NK-92 (cell line): Measurements from ENCODE around the gene RAPGEF3.

Source experiments
- DNase-seq: peaks from one replicate; lab custom pipeline; 2025; ENCODE audit not compliant: unreplicated experiment; lab: John Stamatoyannopoulos, UW

RAPGEF3 gene

DNA sequence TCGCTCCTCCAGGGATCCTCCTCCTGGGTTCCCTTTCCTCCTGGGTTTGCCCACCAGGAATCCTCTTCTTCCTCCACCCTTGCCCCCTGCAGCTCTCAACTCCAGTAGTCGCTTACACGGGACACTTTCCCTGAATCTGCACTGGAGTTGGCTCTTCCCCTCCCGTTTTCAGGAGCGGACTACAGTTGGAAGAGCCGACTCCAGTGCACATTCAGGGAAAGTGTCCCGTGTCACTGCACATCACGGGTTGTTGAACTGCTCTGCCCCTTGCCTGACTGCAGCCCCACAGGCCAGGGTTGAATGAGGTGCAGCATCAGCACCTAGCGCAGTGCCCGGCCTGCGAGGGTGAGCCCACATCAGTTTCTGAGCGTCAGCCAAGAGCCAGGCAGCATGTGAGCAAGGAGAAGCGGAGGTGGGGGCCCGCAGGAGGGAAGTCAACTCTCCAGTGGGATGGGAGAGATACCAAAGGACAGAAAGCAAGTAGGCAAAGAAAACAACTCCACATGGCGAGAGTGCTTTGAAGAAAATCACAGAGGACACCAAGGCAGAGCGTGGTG, 13.1 kb downstream of the RAPGEF3 start:
- DNase-seq: no peak

DNA sequence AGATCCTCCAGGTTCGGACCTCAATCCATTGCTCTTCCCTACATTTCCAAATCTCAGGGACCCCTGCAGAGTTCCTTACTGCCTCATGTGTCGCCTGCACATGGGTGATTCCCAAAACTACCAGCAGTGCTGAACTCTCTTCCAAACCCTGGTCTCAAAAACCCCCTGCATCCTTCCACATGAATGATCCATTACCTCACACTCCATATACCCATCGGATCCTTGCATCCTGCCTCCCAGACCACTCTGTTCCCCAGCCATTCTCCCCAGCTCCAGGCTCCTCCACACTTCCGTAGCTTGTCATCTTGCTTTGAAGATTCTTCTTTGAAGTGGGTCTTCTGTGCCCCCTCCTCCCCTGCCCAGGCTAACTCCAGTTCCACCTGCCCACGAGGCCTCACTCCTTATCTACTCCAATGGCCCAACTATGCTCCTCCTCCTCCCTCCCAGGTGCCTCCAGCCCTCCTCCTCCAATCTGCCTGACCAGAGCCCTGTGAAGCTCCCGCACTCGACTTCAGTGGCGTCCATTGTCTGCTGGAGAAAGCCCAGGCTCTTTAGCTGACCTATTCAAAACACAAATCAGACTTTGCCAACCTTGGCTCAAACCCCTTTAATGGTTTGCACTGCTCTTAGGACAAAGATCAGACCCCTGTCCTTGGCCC, 13.8 kb downstream of the RAPGEF3 start:
- DNase-seq: no peak

DNA sequence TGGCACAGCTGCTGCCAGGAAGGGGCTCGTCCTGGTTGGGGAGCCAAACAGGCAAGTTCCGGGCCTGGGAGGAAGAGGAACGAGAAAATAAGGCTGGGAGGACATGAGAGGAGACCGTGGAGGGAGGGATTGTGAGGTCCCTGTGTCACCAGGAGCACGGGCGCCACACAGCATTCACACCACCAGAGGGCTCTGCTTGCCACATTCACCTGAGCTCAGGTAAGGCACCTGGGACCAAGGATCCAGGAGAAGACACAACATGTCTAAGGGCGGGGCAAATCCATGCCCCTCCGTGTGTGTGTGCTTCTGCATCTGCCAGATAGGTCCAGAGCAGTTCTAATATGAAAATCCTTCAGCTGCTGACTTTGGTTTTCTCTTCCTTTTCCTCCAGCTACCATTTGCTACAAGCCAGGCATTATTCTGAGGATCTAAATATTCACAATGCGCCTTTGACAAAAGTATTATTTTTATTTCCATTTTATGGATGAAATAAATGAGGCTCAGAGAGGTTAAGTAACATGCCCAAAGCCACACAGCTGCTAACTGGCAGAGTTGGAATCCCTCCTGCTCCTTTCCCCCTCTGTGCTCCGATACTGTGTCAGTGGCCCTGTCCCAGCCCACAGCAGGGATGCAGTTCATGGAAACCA, 14.6 kb downstream of the RAPGEF3 start:
- DNase-seq: no peak

DNA sequence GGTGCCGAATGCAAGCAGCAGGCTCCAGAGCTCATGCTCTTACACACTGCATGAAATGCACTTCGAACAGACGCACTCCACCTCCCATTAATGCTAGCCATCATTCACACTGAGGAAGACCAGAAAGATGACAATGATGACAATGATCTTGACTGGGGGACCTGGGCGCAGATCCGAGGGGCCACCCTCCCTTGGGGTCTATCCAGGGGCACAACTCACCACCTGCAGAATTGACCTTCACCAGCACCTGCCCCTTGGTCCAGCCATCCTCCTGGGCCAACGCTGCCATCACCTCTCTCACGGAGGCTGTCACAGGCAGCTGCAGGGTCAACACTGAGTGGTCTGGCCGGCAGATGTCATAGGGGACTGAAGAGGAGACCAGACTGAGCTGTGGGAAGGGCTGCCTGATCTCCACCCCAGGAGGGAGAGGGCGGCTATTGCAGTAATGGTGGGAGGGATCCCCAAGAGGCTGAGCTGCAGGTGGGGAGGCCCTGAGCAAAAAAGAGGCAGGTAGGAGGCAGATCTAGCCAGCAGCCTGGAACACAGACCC, 15.3 kb downstream of the RAPGEF3 start:
- DNase-seq: no peak

DNA sequence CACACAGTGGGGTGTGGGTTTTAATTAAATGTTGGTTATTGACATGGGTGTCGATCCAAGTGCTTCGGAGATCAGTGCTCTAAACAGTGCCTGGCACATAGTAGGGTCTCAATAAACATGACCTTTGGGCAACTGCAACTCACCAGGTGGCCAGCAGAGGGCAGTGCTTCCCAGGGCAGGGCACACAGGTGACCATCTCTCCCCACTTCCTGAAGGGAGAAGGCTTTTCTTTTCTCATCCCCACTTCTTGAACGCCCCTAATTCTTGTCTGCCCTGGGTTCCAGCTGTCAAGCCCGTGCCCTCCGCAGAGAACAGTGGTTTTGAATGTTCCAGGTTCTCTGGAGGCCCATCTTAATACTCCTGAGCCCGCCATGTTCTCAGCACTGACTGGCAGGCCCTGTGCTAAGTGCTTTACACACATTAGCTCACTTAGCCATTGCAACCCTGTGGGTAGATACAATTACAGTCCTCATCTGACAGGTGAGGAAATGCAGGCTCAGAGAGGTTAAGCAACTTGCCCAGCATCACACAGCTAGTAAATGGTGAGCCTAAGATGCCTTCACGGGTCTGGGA, 16.3 kb downstream of the RAPGEF3 start:
- no peak for DNase-seq

DNA sequence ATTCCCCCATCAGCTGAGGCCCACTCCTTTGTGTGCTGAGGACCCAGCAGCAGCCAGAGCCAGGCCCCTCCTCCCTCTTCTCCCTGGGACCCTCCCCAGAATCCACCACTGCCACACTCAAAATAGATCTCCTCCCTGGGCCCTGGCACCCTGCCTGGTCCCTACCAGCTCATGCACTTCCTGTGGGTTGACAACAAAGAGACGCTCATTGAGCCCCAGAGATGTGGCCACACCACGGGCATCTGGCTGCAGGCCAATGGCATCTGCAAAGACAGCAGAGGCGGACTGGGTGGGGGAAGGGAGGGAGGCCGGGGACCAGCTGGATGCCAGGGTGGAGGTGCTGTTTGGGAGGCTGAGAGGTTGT, 17.4 kb downstream of the RAPGEF3 start:
- DNase-seq: no peak

DNA sequence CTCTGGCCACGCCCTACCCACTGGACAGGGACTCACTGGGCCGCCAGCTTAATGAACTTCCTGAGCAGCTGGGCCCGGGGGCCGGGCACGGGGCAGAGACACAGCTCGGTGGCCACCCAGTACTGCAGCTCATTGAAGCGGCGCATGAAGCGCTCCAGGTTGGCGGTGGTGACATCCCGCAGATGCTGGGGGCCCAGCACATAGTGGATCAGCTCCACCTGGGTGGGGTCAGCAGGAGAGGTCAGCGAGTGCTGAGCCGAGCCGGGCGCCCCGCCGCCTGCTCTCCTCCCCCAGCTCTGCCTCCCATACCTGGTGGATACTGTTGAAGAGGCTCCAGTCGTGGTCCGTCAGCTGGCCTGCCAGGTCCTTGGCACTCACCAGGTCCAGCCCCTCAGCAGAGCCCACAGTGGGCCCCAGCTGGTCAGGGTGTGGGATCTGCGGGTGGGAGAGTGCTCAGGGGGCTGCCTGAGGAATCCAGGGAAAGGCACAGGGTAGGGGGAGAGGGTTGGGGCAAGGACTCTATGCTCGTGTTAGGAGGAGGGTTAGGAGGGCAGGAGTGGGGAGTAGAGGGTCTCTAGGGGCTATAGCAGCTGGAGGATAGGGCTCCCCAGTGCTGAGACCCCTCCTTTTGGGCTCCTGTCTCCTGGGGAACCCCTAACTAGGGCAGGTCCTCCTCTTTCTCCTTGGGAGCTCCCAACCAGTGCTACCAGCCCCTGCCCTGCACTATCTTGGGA, 17.9 kb downstream of the RAPGEF3 start:
- DNase-seq: no peak

DNA sequence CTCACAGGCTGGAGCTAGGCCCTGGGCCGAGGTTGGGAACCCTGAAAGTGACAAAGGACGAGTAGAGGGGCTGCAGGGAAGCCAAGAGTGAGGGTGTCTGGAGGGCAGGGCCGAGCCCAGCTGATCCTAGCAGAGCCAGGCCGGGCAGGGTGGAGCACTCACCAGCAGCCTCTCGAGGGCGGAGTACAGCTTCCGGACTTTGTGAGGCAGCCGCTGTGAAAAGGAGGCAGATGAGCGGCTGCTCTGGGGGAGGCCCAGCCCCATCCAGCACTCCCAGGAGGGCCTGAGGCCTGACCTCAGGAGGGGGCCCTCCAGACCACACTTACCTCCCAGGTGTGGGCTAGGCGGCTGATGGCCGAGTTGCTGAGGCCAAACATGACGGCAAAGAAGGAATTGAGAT, 18.7 kb downstream of the RAPGEF3 start:
- DNase-seq: no peak

DNA sequence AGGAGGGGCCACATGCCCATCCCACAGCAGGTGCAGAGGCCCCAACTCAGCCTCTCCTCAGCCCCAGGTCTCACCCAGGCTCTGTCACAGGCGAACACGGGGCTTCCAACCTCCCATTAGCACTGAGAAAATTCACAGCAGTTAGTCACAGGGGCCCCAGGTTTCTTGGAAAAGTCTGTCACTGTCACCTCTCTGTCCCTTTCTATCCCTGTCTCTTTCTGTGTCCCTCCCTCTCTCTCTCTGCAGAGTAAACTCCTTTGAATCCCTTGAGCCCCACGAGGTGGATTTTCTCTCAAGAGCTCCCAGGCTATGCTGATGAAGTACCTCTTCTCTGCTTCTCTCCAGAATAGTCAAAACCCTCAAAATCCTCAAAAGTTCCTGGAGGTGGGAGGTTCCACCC, 19.4 kb downstream of the RAPGEF3 start:
- no peak for DNase-seq

DNA sequence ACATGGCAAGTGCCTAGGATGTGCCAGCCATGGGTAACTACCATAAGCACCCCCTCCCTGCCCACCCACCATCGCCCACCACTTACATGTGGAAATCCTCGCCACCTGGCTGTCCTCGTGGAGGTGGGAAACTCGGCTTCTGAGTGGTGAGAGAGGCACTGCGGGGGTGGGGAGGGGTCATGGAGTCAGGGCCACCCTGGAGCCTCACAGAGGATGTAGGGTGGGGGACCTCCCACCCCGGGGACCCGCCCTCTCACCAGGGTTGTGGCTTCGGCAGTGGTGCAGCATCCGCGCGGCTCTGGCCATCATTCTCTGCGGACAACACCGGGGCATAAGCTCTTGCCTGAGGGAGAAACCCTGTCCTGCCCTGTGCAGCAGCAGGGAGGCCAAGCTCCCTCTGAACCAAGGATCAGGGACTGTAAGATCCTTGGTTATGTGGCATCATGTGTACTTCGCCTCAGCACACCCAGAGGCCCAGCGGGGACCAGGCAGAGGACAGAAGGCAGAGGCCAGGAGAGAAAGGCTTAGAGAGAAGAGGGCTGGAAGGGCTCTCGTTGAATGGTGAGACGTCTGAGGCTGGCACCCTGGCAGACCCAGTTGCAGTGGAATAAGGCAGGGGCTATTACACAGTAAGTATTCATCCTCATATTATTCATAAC, 20.6 kb downstream of the RAPGEF3 start:
- no peak for DNase-seq

DNA sequence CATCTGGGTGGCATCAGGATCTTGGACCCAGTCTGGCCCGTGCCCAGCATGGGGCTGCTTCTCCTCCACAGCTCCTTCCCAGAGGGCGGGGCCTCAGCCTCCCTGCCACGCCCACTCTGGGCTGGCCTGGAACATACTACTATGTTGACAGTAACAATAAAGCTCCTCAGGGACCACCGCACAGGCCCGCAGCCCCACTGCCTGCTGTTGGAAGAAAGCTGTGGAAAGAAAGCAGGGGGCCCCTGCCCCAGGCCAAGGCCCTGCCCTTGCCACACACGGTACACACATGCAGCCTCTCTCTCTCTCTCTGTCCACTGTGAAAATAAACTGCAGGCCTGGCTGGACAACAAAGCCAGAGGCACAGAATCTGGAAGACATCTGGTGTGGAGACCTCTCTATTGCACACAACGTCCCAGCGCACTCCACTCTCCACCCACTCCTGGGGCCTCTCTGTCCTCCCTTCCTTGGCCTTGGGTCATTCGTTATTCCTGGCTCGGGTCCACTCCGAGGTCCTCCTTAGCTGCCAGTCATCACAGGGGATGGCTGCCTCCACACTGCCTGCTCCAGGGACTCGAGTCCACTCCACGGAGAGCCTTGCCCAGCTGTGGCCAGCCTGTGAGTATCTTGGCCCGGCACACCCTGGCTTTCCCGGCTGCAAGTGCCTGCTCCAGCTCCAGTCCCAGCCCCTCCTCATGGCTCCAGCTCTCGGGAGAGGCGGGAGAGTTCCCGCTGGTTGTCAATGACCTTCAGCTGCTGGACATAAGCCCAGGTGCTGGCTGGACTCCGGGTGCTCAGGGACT, 21.6 kb downstream of the RAPGEF3 start:
- no peak for DNase-seq

DNA sequence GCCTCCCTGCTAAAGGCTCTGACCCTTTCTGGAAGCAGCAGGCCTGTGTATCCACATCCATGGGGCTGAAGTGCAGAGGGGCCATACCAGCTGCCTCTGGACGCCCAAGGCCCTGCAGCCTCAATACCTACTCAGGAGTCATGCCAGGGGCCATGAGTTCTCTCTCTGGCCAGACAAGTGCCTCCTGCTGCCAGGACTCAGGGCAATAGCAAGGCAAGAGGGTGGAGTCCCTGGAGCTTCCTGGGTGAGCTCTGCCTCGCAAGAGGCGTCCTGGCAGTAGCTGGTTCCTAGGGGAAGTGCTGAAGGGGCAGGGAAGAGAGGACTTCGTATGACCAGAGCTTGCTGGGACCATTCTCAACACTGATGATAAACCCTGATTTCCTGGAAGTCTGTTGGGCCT, 22.5 kb downstream of the RAPGEF3 start:
- no peak for DNase-seq

DNA sequence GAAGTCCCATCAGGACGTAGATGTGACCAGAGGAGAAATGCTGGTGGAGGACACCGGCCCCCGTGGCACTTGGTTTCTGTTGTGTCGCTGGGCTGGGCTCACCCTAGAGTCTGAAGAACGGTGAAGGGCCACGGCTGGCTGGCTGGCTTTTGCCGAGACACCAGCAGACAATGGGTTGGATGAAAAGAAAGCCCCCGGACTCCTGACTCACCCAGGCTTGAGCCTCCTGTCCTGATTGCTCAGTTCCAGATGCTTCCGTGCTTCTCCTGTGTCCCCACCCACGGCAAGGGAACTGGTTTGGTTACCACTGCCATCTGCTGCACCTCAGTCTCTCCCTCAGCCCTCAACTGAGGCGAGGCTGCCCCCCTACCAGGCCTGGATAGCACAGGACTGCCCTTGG, 23.0 kb downstream of the RAPGEF3 start:
- DNase-seq: no peak

DNA sequence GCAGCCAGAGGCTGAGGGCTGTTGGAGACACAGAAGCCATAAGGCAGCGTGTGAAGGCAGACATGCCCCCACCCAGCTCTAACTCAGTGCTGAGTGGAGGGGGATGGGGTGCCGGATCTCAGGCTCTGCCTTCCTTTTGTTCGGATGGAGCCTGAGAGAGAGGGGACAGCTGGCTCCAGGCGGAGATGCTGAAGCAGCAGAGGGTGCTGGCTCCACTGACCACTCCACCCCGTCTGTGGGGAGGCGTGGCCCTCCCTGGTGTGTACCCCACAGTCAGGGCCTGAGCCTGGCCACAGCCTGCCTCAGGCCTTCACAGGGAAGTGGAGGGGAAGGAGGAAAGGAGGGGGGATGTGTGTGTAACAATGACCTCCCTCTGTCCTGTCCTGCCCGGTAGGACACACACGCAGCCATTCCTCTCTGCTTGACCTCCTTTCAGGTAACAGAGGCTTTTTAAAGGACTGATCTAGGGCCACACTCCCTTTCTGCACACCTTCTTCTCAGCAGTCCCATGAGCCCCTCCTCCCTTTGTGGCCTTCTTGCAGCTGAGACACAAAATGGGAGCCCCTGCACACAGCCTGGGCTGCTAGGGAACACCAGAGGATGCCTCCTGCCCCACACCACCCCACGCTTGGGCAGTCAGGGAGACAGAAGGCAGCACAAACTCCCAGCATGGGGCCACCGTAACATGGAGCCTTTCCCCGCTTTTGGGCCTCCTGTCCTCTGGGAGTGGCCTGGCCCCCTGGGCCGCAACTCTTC, 23.8 kb downstream of the RAPGEF3 start:
- no peak for DNase-seq

DNA sequence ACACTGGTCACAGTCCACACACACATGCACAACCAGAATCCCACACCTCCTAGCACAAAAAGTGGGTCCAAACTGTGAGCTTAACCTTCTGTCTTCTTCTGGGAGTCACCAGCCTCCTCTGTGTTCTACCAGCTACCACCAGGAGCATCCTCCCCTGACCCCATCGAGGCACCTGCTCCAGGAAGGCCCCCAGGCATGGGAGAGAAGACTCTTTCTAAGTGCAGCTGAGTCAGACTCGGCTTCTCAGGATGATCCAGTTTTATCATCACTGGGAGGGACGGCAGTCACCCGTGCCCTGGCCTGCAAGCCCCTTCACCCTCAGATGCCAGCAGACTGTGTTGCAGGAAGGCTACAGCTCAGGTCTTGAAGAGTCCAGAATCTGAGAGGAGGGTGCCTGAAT, 25.5 kb downstream of the RAPGEF3 start:
- no peak for DNase-seq

DNA sequence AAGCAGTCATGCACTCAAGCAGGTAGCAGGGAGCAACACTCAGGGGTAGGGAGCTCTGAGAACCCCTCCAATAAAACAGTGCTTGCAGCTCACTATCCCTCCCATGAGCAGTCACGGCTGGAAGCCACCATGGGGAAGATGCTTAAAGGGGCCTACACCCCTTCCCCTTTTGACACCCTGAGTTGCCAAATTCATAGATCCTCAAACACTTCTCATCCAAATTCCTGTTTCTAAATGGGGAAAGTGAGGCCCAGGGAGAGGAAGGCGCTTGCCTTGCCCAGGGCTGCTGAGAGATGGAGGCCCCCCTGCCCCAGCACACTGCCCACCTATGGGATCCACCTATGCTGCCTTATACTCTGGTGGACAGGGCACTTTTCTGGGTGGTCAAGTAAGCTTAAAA, 26.2 kb downstream of the RAPGEF3 start:
- DNase-seq: no peak

DNA sequence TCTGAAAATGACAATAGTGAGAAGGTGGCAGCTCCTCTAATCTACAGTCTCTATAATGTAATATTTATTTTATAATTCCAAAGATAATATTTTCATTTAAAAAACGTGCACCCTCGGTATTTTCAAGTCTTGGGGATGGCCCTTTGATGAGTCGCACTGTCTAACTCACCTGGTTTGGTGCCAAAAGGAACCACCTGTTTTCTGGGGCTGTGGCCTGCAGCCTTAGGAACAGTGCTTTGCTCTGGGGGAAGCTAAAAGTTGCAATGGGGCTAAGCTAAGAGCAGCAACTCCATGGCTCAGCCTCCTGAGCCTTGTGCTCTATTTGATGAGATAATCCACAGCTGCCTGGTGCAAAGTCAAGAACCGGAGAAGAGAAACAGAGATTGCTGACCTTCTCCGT, 27.0 kb downstream of the RAPGEF3 start:
- DNase-seq: no peak

DNA sequence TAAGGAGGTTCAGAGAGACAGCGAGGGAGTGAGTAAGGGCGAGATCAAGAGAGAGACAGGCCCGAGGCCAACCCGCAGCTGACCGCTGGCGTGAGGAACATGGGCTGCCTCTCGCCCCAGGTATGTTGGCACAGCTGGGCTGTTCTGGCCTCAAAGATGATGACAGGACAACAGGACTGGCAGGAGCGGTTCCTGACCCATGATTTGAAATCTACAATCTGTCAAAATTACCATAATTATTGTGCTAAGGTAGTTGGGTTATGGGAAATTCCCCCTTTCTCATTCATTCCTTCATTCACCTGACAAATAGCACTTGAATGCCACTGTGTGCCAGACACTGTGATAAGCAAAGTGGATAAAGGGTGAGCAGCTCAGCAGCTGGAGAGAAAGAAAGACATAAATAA, 28.3 kb downstream of the RAPGEF3 start:
- no peak for DNase-seq

DNA sequence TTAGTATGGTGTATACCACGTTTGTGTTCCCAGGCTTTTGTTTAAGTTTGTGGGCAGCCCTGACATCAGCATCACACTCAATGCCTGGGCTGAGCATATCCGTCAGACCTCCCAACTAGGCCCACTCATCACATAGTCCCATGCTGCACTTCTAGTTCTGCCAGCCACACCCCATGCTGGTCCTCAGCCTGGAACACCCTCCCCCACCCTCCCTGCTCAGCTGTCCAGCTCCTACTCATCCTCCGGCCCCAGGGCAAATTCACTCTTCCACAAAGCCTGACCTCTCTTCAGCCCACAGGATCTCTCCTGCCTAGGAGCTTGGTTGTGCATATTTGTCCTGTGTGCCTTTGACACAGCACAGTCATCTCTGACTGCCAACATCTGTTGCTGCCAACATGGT, 29.4 kb downstream of the RAPGEF3 start:
- DNase-seq: no peak

DNA sequence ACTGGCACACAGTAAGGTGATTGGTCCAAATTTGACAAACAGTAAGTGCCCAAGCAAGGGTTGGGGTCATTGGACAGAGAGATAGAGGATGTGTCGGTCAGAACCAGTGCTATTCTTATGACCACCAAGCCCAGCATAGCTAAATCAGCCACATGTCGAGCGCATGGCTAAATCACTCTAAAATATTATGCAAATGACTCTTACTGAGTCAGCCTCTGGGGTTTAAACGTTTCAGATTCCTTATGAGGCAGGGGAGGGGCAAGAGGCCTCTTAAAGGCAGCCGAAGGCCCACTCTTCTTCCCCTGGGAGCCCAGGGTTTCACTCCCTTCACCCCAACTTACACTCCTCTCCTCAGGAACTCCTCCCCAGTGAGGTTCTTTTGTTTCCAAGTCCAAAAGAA, 32.8 kb downstream of the RAPGEF3 start:
- no peak for DNase-seq
